ENCODE data around the gene SLC25A21. TPM values are rescaled to one million over a fixed set of nuclear protein-coding genes. Genes with fewer than 3 reads are reported as not detected.

The SLC25A21 gene
- total and polyA plus RNA-seq, 10 of the 15 experiments (the other 5 are each of a cell fraction or from before 2014, with no cell fraction given) = 0.06 to 0.72 (median 0.17) TPM; not detected in 3

DNA sequence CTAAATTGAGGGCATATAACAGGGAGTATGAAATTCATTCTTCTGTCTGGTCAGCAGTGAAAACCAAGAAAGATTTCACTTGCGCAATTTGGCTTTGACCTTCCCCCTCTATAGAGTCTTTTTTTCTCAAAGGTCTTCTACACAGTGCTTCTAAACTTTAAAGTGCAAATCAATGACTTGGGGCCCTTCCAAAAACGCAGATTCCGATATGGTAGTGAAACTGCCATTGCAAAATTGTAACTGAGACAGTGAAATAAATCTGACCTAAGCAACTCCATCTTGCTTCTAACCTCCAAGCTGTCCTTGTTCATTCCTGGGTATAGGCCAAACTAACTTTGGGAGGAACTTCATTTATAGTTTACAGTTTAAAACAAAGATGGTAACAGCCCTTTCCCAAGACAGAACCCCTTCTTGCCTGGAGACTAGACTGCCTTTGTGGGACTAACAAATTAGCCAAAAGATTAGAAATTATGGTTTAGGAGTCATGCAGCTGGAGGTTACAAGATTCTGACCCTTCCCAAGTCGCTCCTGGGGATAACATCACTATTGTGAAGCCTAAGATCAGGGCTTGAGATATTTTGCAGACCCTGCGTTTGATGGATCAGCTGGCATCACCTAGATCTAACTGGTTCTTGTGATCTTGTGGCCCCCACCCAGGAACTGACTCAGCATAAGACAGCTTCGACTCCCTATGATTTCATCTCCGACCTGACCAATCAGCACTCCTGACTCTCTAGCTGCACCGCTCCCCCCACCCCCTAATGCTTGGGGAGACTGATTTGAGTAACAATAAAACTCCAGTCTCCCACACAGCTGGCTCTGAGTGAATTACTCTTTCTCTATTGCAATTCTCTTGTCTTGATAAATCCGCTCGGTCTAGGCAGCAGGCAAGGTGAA lies 5.0 kb downstream of the SLC25A21 start:
- no peak overlapping the region for H2AFZ ChIP-seq (ENCODE audit: control insufficient read depth, low read depth, low read length)
- no peak overlapping the region for H3K4me3 ChIP-seq
- ChIA-PET RAD21 (ENCODE audit: unreplicated experiment) (no interaction called here), CTCF (interaction anchor here (0.8 to 1.6 kb wide), 2 partner anchors 18 to 26 kb away, joined by 5 to 7 read pairs; no protein-coding TSS in a partner anchor), POLR2A (no interaction called here), SMC1A (ENCODE audit: uncharacterized antibody, unreplicated experiment) (no interaction called here)
- ATAC-seq (no peak), DNase-seq (ENCODE audit: low read depth, low spot score) (no peak), FAIRE-seq (no peak)
- in situ Hi-C loops (cut with MboI) (no loop called here), intact Hi-C loops (cut with micrococcal nuclease; ENCODE audit: unreplicated experiment) (no loop called here)
- no peaks in the 10 kb centered on the region for H3K79me2 ChIP-seq (ENCODE audit: control insufficient read depth, insufficient read depth, low read length)
- H3K4me1 ChIP-seq (ENCODE audit: control insufficient read depth, insufficient read depth, low read length) = no peaks in the 10 kb centered on the region
- no TSS peak for BruUV-seq (replicated peaks)
- WGBS (ENCODE audit: insufficient coverage, insufficient replicate concordance, low lambda C conversion rate, missing lambda C conversion rate) = 24% methylated on average over 10 of the region's 10 CpGs
- no peak for TF ChIP-seq FOS (IDR thresholded peaks at IDR 0.05; ENCODE audit: borderline replicate concordance, extremely low read depth, insufficient read length)
- TF ChIP-seq, protein P1, sequence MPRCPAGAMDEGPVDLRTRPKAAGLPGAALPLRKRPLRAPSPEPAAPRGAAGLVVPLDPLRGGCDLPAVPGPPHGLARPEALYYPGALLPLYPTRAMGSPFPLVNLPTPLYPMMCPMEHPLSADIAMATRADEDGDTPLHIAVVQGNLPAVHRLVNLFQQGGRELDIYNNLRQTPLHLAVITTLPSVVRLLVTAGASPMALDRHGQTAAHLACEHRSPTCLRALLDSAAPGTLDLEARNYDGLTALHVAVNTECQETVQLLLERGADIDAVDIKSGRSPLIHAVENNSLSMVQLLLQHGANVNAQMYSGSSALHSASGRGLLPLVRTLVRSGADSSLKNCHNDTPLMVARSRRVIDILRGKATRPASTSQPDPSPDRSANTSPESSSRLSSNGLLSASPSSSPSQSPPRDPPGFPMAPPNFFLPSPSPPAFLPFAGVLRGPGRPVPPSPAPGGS (IDR thresholded peaks at IDR 0.05; ENCODE audit: borderline replicate concordance, insufficient read depth, low read depth, low read length, poor library complexity, severe bottlenecking) = no peak
- no peaks in the 10 kb centered on the region; the same call in 2 of the 3 replicates for H3K9me3 ChIP-seq (replicated peaks; ENCODE audit: control insufficient read depth, insufficient read depth, low read length)
- H3K27ac ChIP-seq (ENCODE audit: control insufficient read depth, insufficient read depth) = no peak overlapping the region
- H3K27me3 ChIP-seq (replicated peaks in 1 of 2; ENCODE audit: control insufficient read depth in 2 of 2, insufficient read depth in 2 of 2, low read length in 1 of 2) = no peaks in the 10 kb centered on the region
- H4K20me1 ChIP-seq (ENCODE audit: control insufficient read depth, insufficient read depth) = no peaks in the 10 kb centered on the region
- H3K4me2 ChIP-seq (ENCODE audit: control insufficient read depth, insufficient read depth) = no peak overlapping the region
- H3K9ac ChIP-seq (ENCODE audit: control insufficient read depth, insufficient read depth, low read length) = no peak overlapping the region
- no peaks in the 10 kb centered on the region for H3K36me3 ChIP-seq (ENCODE audit: control insufficient read depth in 2 of 2, insufficient read depth in 2 of 2, low read length in 1 of 2)

DNA sequence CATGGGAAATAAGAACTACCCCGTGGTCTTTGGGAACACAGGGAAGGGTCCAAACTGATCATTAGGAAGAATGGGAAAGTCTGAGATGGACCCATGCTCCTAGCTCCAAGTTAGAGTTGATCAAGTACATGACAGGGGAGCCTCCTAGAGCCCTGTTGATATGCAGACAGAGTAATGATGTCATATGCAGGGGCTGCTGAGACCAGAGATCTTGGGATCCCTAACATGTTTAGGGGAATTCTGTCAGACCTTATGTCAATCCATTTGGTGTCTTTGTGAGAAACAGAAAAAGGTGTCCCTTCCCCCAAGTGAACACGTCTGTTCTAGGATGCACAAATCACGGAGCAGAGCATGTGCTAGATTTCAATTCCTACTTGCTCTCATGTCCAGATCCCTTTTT lies 6.6 kb downstream of the SLC25A21 start:
- H2AFZ ChIP-seq (ENCODE audit: control insufficient read depth, low read depth, low read length) = no peak overlapping the region
- H3K27ac ChIP-seq (ENCODE audit: control insufficient read depth, insufficient read depth) = no peak overlapping the region
- DNase-seq (ENCODE audit: low read depth, low spot score) (no peak), ATAC-seq (no peak), FAIRE-seq (no peak)
- POLR2A ChIA-PET = no interaction called here
- intact Hi-C loops (cut with micrococcal nuclease; ENCODE audit: unreplicated experiment) = no loop called here
- no peaks in the 10 kb centered on the region for H3K9me3 ChIP-seq (replicated peaks; ENCODE audit: control insufficient read depth, insufficient read depth, low read length)
- no peaks in the 10 kb centered on the region for H3K79me2 ChIP-seq (ENCODE audit: control insufficient read depth, insufficient read depth, low read length)
- no TSS peak for BruUV-seq (replicated peaks)
- no peaks in the 10 kb centered on the region for H3K27me3 ChIP-seq (replicated peaks in 1 of 2; ENCODE audit: control insufficient read depth in 2 of 2, insufficient read depth in 2 of 2, low read length in 1 of 2)
- SMC1A ChIA-PET (ENCODE audit: uncharacterized antibody, unreplicated experiment) = no interaction called here
- in situ Hi-C loops (cut with MboI) = no loop called here
- H4K20me1 ChIP-seq (ENCODE audit: control insufficient read depth, insufficient read depth) = no peaks in the 10 kb centered on the region
- no peaks in the 10 kb centered on the region for H3K36me3 ChIP-seq (ENCODE audit: control insufficient read depth in 2 of 2, insufficient read depth in 2 of 2, low read length in 1 of 2)
- no peak overlapping the region for H3K9ac ChIP-seq (ENCODE audit: control insufficient read depth, insufficient read depth, low read length)
- H3K4me3 ChIP-seq = no peak overlapping the region
- CTCF ChIA-PET = interaction anchor here (1.6 kb wide), 1 partner anchor 16 kb away, joined by 5 read pairs; no protein-coding TSS in a partner anchor
- no peak overlapping the region for H3K4me2 ChIP-seq (ENCODE audit: control insufficient read depth, insufficient read depth)
- RAD21 ChIA-PET (ENCODE audit: unreplicated experiment) = no interaction called here
- 2% methylated on average over 3 of the region's 3 CpGs for WGBS (ENCODE audit: insufficient coverage, insufficient replicate concordance, low lambda C conversion rate, missing lambda C conversion rate)
- no peaks in the 10 kb centered on the region for H3K4me1 ChIP-seq (ENCODE audit: control insufficient read depth, insufficient read depth, low read length)
- TF ChIP-seq ZNF274 (IDR thresholded peaks at IDR 0.05; ENCODE audit: insufficient read depth, insufficient read length) (no peak), YY1 (IDR thresholded peaks at IDR 0.05; ENCODE audit: low read depth, low read length) (no peak), CEBPB (IDR thresholded peaks at IDR 0.05; ENCODE audit: borderline replicate concordance in 1 of 2, low read depth in 2 of 2, low read length in 2 of 2) (no peak), ZBED1 (IDR thresholded peaks at IDR 0.05; ENCODE audit: borderline replicate concordance) (no peak), IKZF1 (conservative IDR thresholded peaks at IDR 0.05) (no peak)
- TF ChIP-seq, protein P2, sequence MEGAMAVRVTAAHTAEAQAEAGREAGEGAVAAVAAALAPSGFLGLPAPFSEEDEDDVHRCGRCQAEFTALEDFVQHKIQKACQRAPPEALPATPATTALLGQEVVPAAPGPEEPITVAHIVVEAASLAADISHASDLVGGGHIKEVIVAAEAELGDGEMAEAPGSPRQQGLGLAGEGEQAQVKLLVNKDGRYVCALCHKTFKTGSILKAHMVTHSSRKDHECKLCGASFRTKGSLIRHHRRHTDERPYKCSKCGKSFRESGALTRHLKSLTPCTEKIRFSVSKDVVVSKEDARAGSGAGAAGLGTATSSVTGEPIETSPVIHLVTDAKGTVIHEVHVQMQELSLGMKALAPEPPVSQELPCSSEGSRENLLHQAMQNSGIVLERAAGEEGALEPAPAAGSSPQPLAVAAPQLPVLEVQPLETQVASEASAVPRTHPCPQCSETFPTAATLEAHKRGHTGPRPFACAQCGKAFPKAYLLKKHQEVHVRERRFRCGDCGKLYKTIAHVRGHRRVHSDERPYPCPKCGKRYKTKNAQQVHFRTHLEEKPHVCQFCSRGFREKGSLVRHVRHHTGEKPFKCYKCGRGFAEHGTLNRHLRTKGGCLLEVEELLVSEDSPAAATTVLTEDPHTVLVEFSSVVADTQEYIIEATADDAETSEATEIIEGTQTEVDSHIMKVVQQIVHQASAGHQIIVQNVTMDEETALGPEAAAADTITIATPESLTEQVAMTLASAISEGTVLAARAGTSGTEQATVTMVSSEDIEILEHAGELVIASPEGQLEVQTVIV (IDR thresholded peaks at IDR 0.05; ENCODE audit: borderline replicate concordance, partially characterized antibody) = no peak
- TF ChIP-seq, protein P3, sequence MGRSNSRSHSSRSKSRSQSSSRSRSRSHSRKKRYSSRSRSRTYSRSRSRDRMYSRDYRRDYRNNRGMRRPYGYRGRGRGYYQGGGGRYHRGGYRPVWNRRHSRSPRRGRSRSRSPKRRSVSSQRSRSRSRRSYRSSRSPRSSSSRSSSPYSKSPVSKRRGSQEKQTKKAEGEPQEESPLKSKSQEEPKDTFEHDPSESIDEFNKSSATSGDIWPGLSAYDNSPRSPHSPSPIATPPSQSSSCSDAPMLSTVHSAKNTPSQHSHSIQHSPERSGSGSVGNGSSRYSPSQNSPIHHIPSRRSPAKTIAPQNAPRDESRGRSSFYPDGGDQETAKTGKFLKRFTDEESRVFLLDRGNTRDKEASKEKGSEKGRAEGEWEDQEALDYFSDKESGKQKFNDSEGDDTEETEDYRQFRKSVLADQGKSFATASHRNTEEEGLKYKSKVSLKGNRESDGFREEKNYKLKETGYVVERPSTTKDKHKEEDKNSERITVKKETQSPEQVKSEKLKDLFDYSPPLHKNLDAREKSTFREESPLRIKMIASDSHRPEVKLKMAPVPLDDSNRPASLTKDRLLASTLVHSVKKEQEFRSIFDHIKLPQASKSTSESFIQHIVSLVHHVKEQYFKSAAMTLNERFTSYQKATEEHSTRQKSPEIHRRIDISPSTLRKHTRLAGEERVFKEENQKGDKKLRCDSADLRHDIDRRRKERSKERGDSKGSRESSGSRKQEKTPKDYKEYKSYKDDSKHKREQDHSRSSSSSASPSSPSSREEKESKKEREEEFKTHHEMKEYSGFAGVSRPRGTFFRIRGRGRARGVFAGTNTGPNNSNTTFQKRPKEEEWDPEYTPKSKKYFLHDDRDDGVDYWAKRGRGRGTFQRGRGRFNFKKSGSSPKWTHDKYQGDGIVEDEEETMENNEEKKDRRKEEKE (IDR thresholded peaks at IDR 0.05) = no peak

Data from GM12878 (cell line).